NCI-H774 (cell line): ENCODE measurements around the gene WDR6.
A peak's percentile ranks its signal among the peaks of the same experiment; 100 is the strongest.

Experiments used
- DNase-seq: peaks from one replicate; lab custom pipeline; 2025; lab: John Stamatoyannopoulos, UW

Gene WDR6

GRCh38 chr3:49016414-49017228 is 9.4 kb downstream of the WDR6 start:
- DNase-seq: no peak

GRCh38 chr3:49017229-49017970 is 10.2 kb downstream of the WDR6 start:
- DNase-seq: no peak

GRCh38 chr3:49017971-49018706 is 10.9 kb downstream of the WDR6 start, which contains the start of gene DALRD3:
TSS of gene DALRD3 (minus strand) at chr3:49018580. CDS start at chr3:49018564, 16 bp downstream.
- peak; percentile 58 for DNase-seq

DNA sequence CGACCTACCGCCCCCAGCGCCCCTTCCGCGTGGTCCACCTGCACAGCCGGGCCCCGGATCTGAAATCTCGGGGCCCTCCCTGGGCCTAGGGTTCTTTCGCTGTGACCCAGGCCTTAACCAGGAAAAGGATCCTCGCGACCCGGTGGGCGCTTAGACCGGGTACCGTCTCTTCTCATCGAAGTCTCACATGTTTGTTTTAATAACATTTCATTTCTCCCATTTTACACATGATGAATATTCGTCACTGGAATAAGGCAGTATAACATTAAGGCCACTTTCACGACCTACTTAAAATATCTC is 11.5 kb downstream of the WDR6 start:
- DNase-seq: no peak

DNA sequence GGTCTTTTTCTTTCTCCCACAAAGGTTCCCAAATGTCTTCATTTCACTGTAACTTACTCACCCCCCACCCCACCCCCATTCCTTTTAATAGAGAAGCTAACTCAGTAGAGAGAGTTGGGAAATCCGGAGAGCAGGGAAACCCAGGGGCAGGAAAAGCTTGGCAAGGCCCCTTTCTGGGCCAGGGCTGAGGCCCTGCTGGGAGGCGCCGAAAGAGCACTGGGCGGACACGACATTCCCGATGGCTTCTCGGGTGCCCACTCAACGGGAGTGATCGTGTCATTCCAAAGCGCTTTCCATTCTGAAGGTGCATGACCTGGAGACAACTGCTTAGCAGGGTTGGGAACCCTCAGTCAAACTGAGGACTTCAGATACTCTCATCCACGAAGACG is 12.7 kb downstream of the WDR6 start:
- DNase-seq: no peak

GRCh38 chr3:49020330-49021212 is 13.4 kb downstream of the WDR6 start:
- no peak for DNase-seq

DNA sequence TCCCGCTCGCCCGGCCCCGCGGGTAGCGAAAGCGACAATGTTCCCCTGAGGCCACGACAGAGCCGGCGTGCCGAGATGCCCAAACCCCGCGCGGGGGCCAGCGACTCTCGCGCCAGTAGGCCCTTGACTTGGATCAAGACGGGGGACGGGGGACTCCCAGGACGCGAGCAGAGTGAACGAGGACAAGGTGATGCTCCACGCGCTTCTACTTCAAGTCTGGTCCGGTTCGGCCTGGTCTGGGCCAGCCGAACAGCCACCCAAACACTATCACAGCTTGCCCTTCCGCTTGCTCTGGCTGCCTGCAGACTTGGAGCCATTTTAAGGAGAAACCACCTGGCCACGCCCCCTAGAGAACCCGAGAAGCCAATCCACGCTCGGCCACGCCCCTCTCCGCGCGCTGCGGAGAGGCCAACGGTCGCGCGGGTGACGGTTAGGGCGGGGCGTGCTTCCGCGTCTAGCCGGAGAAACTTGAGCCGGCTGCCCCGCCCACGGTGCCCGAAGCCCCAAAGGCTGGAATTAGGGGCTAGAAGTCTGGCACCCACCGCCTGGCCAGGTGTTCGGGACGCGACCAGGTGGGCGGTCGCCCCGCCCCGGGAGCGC is 14.1 kb downstream of the WDR6 start:
- DNase-seq: peak; percentile 85

- peak; percentile 81 for DNase-seq
These were observed 14.9 kb downstream of the WDR6 start, which contains the start of gene NDUFAF3 for GRCh38 chr3:49021813-49022687. TSS of gene NDUFAF3 (plus strand) at chr3:49022121. CDS start at chr3:49022145, 24 bp downstream.

GRCh38 chr3:49022688-49023171 is 15.5 kb downstream of the WDR6 start:
- no peak for DNase-seq

DNA sequence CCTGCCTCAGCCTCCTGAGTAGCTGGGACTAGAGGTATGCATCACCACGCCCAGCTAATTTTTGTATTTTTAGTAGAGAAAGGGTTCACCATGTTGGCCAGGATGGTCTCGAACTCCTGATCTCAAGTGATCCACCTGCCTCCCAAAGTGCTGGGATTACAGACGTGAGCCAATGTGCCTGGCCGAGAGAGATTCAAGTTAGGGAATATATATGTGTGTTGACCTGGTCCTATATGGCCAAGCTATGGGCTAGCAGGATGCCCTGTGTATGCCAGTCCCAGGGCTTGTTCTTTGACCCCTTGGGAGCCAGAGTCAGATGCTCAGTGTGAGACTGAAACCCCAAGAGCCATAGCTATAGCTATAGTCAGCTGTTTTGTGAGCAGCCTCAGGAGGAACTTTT is 16.6 kb downstream of the WDR6 start:
- DNase-seq: no peak

DNA sequence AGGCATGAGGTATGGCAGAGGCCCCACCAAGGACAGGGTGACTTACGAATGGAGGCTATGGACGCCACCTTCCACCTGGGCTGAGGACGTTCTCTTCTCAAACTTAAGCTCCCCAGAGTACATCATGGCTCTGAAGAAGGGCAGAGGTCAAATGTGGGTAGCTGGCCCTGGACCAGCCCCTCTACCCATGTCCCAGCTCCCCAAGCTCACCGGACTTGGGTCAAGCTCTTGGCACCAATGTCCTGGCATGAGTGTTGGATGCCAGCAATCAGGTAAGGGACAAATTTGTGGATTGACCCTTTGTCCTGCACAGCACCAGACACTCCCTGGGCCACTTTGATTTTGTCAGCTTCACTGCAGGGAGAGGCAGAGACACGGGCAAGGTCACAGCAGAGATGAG is 17.3 kb downstream of the WDR6 start:
- DNase-seq: no peak

GRCh38 chr3:49025005-49025792 is 18.0 kb downstream of the WDR6 start:
- DNase-seq: no peak

DNA sequence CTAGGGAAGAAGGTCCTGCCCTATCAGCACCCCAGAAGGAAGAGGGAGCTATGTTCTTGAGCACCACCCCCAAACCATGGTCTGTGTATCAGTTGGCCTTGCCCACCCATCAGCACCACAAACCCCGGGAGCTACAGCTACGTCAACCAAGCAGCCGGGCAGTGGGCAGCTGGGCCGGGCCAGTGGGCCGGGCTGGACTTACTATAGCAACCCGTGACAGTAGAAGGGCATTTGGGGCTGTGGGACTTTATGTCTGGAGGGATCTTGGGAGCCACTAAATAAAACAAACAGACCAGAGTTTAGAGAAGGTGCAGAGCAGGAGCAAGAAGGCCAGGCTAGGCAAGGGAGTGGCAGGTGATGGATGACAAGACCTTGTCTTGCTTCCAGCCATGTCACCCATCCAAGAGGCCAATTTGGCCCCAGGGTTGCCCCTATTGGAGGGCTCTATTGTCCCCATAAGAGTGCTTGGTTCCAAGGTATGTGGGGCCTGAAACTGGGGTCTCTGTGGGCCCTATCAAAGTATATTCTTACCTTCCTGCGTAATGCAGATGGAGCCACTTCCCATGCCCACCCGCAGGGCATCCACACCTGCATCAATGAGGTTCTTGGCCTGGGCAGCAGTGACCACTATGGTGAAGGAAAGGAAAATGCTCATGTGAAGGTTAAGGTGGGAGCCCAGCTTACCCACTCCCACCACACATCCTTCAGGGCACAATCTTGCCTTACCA is 18.8 kb downstream of the WDR6 start:
- no peak for DNase-seq

DNA sequence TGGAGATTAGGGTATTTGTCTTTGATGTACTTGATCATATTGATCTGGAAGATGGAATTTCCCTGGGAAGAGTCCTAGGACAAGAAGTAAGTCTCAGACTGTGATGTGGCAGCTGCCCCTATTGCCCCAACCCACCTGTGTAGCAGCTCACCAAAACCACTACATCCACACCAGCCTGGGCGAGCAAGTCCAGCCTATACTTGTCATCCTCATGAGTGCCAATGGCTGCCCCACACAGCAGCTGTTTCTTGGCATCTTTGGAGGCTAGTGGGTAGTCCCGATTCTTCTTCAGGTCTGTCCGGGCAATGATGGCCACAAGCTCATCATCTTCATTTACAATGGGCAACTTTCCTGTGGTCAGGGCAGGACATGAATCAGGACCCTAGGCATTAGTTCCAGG is 19.3 kb downstream of the WDR6 start:
- DNase-seq: no peak

DNA sequence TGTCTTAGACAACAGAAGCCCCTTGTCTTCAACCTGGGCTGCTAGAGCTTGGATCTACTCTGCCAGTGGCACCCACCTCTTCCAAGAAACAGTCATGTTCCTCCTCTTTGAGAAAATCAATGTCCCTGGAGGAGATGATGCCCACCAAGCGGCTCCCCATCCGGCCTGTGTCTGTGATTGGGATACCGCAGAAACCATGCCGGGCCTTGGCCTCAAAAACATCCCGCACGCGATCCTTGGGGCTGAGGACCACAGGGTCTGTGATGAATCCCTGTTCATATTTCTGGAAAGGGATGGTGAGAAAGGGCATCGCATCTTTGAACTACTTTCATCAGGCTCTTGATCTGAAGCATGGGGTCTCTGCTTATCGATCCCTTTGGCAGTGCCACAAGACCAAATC is 20.4 kb downstream of the WDR6 start:
- DNase-seq: no peak

DNA sequence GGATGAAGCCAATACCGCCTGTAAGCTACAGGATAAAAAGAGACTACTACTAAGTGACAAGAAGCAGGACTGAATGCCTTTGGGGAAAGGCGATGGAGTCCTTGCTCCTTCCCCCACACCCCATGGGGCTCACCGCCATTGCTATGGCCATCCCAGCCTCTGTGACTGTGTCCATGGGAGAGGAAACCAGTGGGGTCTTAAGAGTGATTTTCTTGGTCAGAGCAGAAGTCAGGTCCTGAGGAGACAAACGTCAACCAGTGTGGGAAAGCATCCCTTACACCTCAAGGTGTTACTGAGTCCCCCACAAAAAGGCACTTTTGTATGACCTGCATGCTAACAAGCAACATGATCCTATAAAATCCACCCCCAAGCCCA is 21.1 kb downstream of the WDR6 start:
- DNase-seq: no peak

DNA sequence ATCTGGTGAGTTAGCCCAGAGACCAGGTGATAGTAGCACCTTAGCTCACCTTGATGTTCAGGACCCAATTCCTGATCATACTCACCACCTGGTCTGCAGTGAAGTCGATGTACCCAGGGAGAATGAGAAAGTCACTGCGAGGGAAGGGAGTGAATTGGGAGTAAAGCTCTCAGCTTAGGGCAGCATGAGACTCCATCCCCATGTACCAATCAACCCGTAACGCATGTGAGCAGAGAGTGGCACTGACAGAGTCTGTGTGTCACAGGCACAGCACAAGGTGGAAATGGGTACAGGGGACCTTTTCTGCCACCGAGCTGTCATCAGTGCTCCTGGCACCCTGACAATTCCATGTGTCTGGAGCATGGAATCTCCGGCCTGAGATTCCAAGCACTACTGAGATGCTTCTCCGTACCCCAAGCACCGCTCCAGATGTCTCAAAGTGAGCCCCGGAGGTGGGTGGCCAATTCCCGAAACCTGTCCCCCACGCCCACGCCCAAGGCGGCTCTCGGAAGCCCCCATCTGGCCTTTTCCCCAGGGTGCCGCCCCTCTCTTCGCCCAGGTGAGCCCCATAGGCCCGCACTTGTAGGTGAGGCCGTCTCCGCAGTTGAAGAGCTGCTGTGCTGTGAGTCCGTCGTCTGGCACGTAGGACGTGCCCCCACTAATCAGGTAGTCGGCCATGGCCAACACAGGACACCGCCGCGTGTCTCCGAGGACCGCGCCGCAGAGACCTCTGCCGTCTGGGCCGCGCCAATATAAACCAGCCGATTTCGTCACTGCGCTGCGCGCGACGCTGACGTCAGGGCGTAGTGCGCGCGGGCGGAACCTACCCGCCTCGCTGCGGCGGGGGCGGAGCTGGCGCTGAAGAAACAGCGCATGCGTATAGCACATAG is 21.7 kb downstream of the WDR6 start, which contains the start of gene IMPDH2:
Gene IMPDH2, minus strand, starts transcription at position 726 of the 890 bp plus-strand sequence. Its CDS starts 48 bp downstream, at position 678.
- peak; percentile 80 for DNase-seq

DNA sequence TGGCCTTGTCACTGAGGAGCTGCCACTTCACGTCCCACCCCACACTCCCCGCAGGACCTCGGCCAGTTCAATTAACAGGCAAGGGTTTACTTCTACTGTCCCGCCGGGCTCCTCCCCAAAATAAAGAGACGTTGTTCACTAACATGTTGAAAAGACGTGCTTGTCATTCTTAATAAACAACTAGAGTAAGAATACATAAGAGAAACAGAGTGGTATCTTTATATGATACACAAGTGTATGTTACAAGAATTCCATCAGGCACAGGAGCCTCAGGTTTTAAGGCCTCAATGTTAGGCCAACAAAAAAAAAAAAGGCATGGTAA is 22.3 kb downstream of the WDR6 start:
- no peak for DNase-seq
